OCI-LY1 (cell line): ENCODE results near the gene RAI1.

Experiments
- H2AFZ ChIP-seq: fragments of 200-600 bp; sonication (generic), shearing (Covaris generic); 2 replicates; pipeline ENCODE4 v1.6.0; 2014; ENCODE audit warnings: antibody characterized with exemption, mild to moderate bottlenecking, low read length
- H3F3A ChIP-seq: fragments of 200-600 bp; sonication (generic), shearing (Covaris generic); 2 replicates; pipeline ENCODE4 v1.6.0; 2014; ENCODE audit warnings: mild to moderate bottlenecking, antibody characterized with exemption, low read length, moderate library complexity; ENCODE audit not compliant: insufficient read depth
- H3K27ac ChIP-seq: fragments of 200-600 bp; sonication (generic); 2 replicates; pipeline ENCODE4 v1.5.1; 2014; ENCODE audit warnings: low read length, mixed run types, mild to moderate bottlenecking, low read depth; ENCODE audit not compliant: poor library complexity, severe bottlenecking
- H3K27me3 ChIP-seq: fragments of 200-600 bp; sonication (generic); 2 replicates; pipeline ENCODE4 v1.6.0; 2014; ENCODE audit warnings: antibody characterized with exemption, mild to moderate bottlenecking, low read length, moderate library complexity; ENCODE audit not compliant: insufficient read depth
- H3K36me3 ChIP-seq: fragments of 200-600 bp; sonication (generic); 2 replicates; pipeline ENCODE4 v1.6.1; 2014; ENCODE audit warnings: mild to moderate bottlenecking, antibody characterized with exemption, low read length, moderate library complexity, mixed read lengths; ENCODE audit not compliant: insufficient read depth
- H3K4me1 ChIP-seq: fragments of 200-600 bp; sonication (generic); 2 replicates; pipeline ENCODE4 v1.5.1; 2014; ENCODE audit warnings: mild to moderate bottlenecking, low read length, moderate library complexity; ENCODE audit not compliant: insufficient read depth, severe bottlenecking
- H3K4me2 ChIP-seq: fragments of 200-600 bp; sonication (generic), shearing (Covaris generic); 2 replicates; pipeline ENCODE4 v1.6.1; 2014; ENCODE audit warnings: low read length
- H3K4me3 ChIP-seq: fragments of 200-600 bp; sonication (generic); 2 replicates; pipeline ENCODE4 v1.5.1; 2014; ENCODE audit warnings: low read length, low read depth, mild to moderate bottlenecking, mixed read lengths; ENCODE audit not compliant: poor library complexity, severe bottlenecking
- H3K79me2 ChIP-seq: fragments of 200-600 bp; shearing (Covaris generic); 2 replicates; pipeline ENCODE4 v1.6.1; 2016; ENCODE audit warnings: mixed run types, low read length, mixed read lengths; ENCODE audit not compliant: insufficient read depth
- H3K9ac ChIP-seq: fragments of 200-600 bp; sonication (generic), shearing (Covaris generic); 2 replicates; pipeline ENCODE4 v1.6.1; 2014; ENCODE audit warnings: mild to moderate bottlenecking, low read length, mixed read lengths
- H3K9me2 ChIP-seq: fragments of 200-600 bp; sonication (generic), shearing (Covaris generic); 2 replicates; pipeline ENCODE4 v1.6.1; 2014; ENCODE audit warnings: low read depth, mild to moderate bottlenecking, low read length, mixed read lengths
- H3K9me3 ChIP-seq: fragments of 200-600 bp; shearing (Covaris generic); 2 replicates; pipeline ENCODE4 v1.6.1; 2014; ENCODE audit warnings: low read length, mixed read lengths
- H4K20me1 ChIP-seq: fragments of 200-600 bp; sonication (generic), shearing (Covaris generic); 2 replicates; pipeline ENCODE4 v1.6.0; 2016; ENCODE audit warnings: mild to moderate bottlenecking, low read length; ENCODE audit not compliant: insufficient read depth
- EZH2 ChIP-seq: fragments of 200-600 bp; sonication (generic), shearing (Covaris generic); IDR thresholded peaks from 2 replicates; pipeline ENCODE4 v1.8.0; 2017; ENCODE audit warnings: borderline replicate concordance, mixed run types, mild to moderate bottlenecking, antibody characterized with exemption, low read length, moderate library complexity, mixed read lengths
- TF ChIP-seq, protein P1 (sequence below): fragments of 200-600 bp; sonication (generic), shearing (Covaris generic); IDR thresholded peaks from 2 replicates; pipeline ENCODE4 v1.5.1; 2017; ENCODE audit warnings: mild to moderate bottlenecking, antibody characterized with exemption, low read length, moderate library complexity, mixed read lengths

Gene RAI1

DNA sequence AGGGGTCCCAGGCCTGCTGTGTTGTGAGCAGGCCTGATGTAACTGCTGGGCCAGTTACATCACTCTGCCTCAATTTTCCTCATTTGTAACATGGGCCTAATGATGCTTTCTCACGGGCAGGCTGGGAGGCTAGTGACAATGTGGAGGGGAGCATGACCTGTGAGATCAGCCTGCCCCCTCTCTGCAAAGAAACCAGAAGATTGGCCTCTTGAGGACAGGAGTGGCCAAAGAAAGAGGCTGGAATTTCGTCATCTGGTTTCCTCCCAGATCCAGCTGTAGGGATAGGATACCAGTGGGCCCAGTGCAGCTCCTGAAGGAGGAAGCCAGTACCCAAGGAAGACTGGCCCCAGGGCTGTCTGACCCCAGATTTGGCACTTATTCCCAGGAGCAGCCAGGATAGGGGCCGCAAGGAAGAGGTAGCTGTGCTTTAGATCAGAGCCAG, 156.1 kb downstream of the RAI1 start:
- Histone ChIP-seq H2AFZ (no peak overlapping the region), H3K9me3 (no peaks in the 10 kb centered on the region), H4K20me1 (no peaks in the 10 kb centered on the region), H3F3A (0 out of 2 replicates have a peak, but pooled peaks cover 2% of the 10 kb centered on the region), H3K9ac (peak overlapping the region; percentile 97; the same call in 1 of the 2 replicates), H3K4me2 (peak overlapping the region; percentile 97), H3K36me3 (peaks cover 13% of the 10 kb centered on the region), H3K4me3 (peak overlapping the region; percentile 94), H3K9me2 (no peaks in the 10 kb centered on the region), H3K79me2 (no peaks in the 10 kb centered on the region), H3K27me3 (no peaks in the 10 kb centered on the region), H3K27ac (peak overlapping the region; percentile 92), H3K4me1 (peaks cover 67% of the 10 kb centered on the region)
- TF ChIP-seq EZH2: no peak

GRCh38 chr17:17837966-17838962, 157.0 kb downstream of the RAI1 start:
- Histone ChIP-seq H3K9ac (no peak overlapping the region; the same call in 1 of the 2 replicates), H3K9me3 (no peaks in the 10 kb centered on the region), H3K9me2 (no peaks in the 10 kb centered on the region), H3K4me2 (no peak overlapping the region), H3K4me3 (no peak overlapping the region), H2AFZ (no peak overlapping the region), H3K27me3 (no peaks in the 10 kb centered on the region), H3F3A (0 out of 2 replicates have a peak, but pooled peaks cover 2% of the 10 kb centered on the region), H3K79me2 (no peaks in the 10 kb centered on the region), H3K4me1 (peaks cover 67% of the 10 kb centered on the region), H3K36me3 (peaks cover 13% of the 10 kb centered on the region), H3K27ac (peak overlapping the region; percentile 92), H4K20me1 (no peaks in the 10 kb centered on the region)
- TF ChIP-seq EZH2: no peak
- TF ChIP-seq, protein P1, sequence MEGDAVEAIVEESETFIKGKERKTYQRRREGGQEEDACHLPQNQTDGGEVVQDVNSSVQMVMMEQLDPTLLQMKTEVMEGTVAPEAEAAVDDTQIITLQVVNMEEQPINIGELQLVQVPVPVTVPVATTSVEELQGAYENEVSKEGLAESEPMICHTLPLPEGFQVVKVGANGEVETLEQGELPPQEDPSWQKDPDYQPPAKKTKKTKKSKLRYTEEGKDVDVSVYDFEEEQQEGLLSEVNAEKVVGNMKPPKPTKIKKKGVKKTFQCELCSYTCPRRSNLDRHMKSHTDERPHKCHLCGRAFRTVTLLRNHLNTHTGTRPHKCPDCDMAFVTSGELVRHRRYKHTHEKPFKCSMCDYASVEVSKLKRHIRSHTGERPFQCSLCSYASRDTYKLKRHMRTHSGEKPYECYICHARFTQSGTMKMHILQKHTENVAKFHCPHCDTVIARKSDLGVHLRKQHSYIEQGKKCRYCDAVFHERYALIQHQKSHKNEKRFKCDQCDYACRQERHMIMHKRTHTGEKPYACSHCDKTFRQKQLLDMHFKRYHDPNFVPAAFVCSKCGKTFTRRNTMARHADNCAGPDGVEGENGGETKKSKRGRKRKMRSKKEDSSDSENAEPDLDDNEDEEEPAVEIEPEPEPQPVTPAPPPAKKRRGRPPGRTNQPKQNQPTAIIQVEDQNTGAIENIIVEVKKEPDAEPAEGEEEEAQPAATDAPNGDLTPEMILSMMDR: no peak

GRCh38 chr17:17839791-17840707, 158.8 kb downstream of the RAI1 start:
- Histone ChIP-seq H3K36me3 (peaks cover 4% of the 10 kb centered on the region; the same call in 1 of the 2 replicates), H2AFZ (no peak overlapping the region), H3K79me2 (no peaks in the 10 kb centered on the region), H3K27ac (peak overlapping the region; percentile 92), H4K20me1 (no peaks in the 10 kb centered on the region), H3K9me3 (no peaks in the 10 kb centered on the region), H3K4me1 (peaks cover 51% of the 10 kb centered on the region), H3K27me3 (no peaks in the 10 kb centered on the region), H3K4me2 (peak overlapping the region; percentile 95), H3K9ac (peak overlapping the region; percentile 95), H3K4me3 (peak overlapping the region; percentile 65), H3F3A (no peaks in the 10 kb centered on the region), H3K9me2 (no peaks in the 10 kb centered on the region)
- no peak for TF ChIP-seq EZH2
- TF ChIP-seq, protein P1: no peak
